GM19239 (cell line): Measurements from ENCODE around the gene PRCC.
A peak's percentile ranks its signal among the peaks of the same experiment; 100 is the strongest.

Experiments
- DNase-seq: peaks from one replicate; pipeline ENCODE4 v3.0.0; 2011; ENCODE audit warnings: low spot score; ENCODE audit not compliant: insufficient read length
- FAIRE-seq: peaks from 2 replicates; lab custom pipeline; 2011; peaks lifted over from hg19 to GRCh38; lab: Jason Lieb, UNC

The PRCC gene

DNA sequence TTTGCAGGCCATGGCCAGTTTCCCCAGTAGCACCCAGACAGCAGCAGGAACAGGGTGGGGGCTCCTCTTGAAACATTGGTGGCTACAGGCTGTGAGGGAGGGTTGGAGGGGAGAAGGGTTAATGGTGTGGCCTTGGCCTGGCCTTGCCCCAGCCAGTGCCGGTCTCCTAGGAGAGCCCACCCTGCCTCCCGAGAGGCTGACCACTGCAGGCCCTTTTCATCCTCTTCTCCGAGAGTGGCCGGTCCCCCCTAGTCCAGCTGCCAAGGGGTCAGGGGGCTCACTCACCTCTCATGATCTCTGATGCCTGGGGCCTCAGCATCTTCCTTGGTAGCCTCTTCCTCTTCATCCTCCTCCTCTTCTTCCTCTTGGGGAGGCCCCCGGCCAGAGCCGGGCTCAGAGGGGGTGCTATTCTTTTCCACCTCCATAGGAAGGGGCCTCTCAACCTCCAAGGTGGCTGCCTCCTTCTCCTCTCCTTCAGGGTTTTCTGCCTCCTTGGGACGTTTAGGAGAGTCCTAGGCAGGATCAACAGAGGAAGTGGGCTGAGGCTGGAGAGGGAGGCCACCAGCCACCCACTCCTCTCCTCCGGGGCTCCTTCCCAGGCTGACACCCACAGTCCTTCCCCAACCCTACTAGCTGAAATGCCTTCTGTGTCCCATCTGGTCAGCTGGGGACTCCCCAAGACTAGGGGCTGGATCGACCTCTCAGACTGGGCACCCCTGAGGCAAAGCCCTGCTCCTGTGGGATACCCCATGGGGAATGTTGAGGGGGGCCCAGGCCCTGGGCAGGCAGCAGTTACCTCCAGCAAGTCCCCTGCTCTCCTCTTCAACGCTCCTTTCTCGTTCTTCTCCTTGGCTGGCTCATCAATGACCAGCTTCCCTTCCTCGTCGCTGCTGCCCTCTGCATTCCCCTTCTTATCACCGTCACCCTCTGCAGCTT is 23.7 kb upstream of the PRCC start:
- no peak for FAIRE-seq
- no peak for DNase-seq

DNA sequence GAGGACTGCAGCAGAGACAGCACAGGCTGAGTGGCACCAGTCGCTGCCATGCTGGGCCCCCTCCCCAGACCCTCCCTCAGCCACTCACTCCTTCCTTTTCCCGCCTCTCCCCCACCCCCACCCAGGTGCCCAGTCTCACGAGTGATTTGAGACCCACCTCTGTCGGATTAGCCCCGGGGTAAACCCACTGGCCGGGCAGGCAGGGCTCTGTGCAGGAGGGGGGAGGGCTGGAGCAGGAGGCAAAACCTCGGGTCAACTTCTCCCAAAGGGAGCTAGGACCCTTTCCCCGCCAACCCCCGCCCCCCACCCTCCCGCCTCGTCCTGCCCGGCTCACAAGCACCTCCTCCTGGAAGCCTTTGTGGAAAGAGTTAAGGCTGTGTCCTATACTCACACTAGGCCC is 23.0 kb upstream of the PRCC start:
- DNase-seq (no peak), FAIRE-seq (no peak)

DNA sequence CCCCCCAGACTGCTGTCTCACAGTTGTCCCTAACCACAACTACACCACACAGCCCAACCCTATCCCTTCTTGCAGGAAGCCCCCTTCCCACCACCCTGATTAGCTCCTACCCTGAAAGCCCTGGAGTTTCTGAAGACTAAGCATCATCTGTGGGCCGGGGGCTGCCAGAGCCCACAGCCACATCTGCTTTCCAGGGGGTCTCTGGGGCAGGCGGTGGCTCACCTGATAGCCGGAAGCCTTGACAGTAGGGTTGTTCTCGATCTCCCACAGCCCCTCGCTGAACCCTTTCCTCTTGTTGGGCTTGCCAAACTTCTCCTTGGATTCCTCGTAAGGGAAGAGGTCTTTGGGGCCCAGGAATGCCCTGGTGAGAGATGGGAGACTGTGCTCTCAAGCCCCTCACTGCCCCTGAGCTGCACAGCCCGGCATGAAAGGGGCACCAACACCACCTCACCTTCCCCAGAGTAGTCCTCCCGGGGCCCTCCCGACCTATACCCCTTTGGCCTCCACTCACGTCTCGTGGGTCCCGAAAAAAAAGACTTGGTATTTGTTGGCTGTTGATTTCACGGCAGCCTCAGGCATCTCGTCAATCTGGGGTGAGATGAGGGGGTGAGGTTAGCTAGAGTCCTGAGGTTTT is 22.4 kb upstream of the PRCC start:
- FAIRE-seq (no peak), DNase-seq (no peak)

DNA sequence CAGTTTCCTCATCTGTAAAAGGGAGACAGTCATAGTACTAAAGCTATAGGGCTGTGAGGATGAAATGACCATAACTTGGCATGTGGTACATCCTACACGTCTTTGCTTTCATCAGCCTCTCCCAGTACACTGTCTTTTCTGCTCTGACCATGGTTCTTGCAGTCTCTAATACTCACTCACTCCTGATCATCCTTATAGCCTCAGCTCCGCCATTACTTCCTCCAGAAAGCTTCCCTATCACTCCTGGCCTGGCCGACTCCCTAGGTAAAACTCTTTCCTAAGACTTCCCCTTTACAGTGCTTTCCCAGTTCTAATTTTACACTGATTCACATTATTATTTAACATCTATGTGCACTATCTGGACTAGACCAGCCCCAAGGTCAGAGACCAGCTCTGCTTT is 21.5 kb upstream of the PRCC start:
- FAIRE-seq: no peak

DNA sequence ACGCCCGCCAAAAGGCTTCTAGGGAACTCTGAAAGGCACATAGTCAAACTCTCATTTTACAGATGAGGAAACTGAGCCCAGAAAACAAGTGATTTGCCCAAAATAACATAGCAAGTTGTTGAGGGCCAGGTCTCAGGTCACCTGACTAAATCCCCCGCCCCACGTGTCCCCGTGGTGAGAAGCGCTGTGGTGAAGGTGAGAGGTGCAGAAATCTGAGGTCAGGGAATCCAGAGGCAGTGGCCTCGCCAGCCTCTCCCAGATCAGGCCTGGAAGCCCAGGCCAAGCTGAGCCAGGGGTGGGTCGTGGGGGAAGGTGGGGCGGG is 21.0 kb upstream of the PRCC start:
- DNase-seq (no peak), FAIRE-seq (no peak)

More for the DNA sequence above, 21.5 kb upstream of the PRCC start:
- DNase-seq: no peak

DNA sequence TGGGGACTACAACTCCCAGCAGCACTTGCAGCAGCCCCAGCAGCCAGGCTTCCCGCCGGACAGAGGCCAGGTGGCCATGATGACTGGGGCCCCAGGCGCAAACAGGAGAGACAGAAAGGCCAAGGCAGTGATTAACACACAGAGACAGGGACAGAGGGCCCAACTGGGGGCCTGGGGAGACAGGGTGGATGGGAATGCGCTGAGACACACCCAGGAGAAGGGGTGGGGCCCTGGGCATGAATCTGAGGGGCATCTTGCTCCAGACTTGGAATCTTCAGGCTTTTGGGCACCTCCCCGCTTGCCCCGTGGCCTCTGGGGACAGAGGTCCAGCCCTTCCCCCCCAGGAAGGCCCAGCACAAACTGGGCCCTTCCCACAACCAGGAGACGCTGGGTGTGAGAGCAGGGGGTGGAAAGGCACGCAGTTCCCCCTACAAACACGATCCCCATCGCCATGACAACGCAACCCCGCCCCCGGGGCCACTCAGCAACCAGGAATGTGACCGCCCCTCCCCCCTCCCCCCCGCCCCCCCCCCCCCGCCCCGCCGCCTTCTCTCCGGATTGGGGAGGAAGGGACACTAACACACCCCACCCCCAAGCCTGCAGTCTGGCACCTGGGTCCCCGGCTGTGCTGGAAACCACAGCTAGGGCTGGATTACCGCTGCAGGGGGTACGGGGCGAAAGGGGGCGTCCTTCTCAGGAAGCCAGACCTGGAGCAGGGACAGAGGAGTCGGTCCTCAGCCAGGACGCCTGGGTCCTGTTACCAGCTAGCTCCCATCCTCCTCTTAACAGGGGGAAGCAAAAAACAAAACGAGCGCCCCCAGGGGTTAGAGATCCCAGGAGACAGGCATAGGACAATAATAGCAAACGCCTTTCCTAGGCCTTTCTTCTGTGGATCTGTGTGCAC is 20.4 kb upstream of the PRCC start:
- FAIRE-seq: no peak
- peak; percentile 56 for DNase-seq

DNA sequence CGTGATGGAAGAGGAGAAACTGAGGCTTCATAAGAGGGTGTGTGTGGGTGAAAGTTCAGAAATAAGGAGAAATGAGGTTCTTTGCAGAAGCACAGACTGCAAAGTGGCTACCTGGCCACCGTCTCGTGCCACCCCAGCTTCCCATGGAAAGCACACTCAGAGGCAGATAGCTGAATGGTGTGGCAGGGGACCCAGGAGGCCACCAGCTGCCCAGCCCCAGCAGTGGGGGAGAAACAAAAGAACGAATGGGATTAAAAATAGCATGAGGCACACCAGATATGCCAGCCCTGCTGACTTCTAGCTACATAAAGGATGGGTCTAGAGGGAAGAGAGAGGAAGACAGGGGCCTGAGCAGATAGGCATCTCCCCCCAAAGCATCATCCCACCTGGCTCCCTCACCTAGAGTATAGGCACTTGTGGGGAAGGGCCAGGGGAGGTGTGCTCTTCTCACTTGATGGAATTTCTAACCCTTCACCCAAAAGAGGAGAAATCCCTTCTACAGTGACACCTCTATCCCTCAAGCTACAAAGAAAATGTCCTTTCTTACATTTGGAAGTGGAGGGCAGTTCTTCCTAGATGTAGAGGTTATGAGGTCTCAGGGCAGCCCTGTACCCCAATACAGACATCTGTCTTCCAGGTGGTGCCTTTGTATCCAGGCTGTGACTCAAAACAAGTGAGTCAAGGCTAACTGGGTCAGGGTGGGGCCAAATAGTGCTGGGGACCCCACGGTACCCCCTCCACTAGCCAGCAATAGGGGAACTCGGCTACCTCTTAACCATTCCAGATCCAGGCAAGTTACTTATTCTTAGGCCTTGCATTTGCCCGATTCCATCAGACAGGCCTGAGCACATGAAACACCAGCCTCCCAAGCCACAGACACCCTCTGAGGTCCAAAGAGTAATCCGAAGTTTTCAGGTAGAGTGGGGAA is 19.3 kb upstream of the PRCC start:
- DNase-seq (no peak), FAIRE-seq (no peak)

DNA sequence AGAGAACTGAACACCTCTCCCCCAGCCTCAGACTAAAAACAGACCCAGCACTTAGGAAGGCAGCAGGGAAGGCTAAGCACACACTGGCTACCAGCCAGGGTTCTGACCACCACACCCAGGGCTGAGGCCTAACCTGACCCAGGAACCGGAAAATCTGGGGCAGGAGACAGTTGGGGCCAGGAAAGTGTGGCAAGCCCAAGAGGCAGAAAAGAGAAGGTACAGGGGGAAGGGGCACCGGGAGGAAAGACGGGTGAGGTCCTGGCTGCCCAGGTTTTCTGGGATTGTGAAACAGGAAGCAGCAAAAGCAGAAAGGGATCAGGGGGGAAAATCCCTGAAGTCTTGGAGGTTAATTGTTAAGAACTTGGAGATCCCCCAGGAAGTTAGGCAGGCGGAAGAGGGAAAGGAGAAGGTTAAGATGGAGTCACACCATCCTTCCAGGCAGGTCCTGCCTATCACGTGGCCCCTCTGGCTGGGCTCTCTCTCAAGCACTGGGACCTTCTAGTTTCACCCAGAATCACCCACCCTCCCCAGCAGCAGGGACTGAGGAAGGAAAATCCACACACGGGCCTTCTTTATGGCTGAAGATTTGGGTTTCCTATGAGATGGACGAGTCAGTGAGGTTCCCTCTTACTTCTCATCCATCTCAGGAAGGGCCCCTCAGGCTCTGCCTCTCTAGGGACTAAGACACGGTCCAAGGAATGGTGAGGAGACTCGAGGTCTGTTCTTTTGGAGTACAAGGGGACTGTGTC is 18.5 kb upstream of the PRCC start:
- FAIRE-seq (peak; percentile 77), DNase-seq (no peak)

DNA sequence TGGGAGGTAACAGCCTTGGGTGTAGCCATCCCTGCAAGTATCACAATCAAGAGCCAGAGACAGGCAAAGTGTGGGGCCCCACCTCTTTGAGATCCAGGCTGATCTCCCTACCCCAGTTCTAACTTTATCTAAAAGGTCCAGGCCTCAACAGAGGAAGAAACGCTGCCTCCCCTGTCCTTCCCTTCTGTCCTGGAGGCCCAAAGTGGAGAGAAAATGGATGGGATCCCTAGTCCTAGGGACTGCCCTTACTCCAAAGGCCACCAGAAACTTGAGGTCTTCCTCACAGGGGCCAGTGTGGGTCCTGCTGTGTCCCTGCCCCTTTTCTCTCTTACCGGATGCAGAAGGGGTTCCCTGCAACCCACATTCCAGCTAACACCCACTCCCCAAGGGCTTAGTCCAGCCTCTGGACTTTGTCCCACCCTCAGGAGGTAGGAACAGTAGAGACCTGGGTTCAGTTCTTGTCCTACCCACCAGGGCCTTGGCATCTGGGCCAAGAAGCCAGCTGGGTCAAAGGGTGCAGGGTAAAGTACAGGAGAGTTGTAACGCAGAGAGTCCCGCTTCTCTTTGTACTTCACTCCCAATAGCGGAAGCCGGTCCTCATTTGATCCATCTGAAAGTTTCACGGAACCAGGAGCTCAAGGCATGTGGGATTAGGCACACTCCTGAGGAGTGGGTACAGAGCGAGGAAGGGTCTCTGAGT is 17.8 kb upstream of the PRCC start:
- FAIRE-seq (no peak), DNase-seq (no peak)

DNA sequence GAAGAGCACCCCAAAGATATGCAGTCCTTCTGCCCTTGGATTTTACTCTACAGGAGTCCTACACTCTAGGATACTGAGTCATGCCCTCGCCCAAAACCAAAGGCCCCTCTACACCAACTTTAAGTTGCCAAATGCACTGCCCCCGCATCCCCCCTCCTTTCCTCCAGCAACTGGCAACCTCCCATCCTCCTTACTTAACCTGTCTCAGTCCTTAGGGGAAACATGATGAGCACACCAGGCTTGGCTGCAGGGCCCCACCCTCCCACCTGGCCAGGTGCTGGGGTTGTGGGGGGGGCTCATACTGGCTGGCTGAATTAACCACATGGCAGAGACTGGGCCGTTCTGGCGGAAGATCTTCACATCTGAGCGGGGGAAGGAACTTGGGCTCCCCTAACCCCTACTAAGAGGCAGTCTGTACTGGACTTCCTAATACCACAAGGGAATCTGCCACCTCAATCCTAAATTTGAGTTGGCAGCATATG is 17.1 kb upstream of the PRCC start:
- FAIRE-seq (peak; percentile 48), DNase-seq (no peak)

DNA sequence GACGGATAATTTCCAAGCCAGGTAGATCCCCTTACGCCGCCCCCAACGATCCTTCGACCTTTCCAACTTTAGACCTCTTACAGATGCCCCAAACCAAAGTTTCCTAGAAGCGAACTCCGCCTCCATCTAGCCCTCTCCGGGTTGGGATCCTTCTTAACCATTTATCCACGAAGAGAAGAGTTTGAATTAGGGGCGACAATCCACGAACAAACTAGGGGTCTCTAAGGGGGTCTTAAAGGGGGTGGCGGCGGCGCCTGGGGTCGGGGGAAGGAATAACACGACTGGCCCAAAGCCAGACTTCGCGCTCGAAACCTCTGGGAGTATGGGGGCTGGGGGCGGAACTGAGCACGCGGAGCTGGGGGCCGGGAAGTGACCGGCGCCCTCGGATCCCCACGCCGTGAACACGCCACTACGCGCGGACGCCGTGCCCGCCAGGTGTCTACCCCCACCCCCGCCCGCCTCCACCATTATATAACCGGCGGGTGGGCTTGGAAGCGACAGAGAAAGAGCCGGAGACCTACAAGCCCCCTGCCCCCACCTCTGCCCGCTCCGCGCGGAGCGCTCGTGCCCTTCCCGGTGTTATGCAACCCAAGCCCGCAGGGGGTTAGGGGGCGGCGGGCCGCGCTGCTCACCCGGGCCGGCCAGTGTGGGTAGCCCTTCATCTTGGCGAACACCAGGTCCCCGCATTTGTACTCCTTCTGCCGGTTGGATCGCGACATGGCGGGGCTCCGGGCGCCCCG is 16.5 kb upstream of the PRCC start:
- DNase-seq: no peak

DNA sequence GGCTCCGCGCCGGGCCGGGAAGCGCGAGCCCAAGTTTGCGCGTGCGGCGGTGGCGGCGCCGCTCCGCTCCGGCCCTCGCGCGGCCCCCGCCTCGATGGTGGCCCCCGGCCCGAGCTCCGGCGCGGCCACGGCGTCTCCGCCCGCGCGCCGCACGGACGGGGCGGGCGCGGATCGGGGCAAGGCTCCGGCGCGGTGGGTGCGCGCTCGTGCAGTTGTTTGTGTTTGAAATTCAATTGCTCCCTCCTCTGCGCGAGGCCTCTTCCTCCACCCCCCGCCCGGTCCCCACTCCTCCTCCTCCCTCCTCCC is 15.9 kb upstream of the PRCC start, which contains the start of gene HDGF:
Gene HDGF (minus strand): TSS at position 225 of the 306 bp plus-strand sequence. CDS start 246 bp downstream, outside the sequence.
- DNase-seq (no peak), FAIRE-seq (no peak)

More for the DNA sequence above, 16.5 kb upstream of the PRCC start:
- FAIRE-seq: no peak

DNA sequence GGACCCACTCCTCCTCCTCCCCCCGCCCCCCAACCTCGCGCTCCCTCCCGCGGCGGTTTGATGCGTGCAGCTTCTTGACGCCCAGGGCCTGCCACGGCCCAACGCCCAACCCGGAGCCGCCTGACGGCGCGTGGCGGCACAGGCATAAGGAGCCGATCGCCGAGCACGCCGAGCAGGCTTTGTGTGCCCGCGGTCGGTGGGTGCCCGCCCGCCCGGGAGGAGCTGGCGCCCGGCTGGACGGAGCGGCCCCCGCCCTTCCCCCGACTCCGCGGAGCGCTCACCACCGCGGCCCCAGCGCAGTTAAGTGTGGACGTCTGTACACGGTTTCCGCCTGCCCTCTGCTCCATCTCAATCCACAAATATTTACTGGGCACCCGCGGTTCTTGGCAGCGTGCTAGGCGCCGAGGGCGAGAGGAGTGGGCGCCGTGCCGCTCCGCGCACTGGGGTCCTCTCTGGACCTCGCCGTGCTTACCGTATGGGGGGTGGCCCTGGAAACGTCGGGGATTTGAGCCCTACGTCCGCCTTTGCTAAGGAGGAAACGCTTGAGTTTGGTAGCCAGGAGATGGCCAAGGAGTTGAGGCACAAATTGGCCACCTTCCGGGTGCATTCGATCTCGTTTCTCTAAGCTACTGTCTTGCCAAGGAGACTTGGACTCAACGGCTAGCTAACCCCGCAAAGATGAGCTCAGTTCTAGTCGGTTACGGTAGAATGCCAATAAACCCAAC is 15.4 kb upstream of the PRCC start:
- FAIRE-seq (no peak), DNase-seq (peak; percentile 96)

DNA sequence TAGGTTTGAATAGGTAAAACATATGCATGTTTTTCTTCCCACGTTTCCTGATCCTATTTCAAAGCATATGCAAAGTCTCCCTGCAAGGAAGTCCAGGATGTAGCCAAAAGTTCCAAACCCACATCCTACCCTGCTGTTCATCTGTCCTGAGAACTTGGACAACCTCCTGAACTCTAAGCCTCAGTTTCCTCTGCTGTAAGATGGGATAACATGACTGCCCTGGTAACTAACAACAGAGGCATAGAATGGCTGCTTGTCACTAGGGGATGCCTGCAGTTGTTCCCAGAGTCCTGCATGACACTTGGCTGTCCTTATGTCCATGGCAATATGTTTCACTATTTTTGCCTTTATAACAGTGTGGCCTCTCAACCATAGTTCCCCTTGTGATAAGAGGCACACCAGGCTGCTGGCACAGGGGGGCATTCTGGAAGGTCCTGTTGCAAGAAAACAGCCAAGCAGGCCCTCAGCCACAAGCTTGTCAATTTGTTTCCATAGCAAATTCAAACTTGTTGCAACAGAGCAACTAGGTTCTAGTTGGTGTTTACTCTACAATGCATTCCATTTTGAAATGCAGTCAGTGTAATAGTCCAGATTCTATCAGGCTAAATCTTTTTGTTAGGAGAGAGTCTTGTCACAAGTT is 14.4 kb upstream of the PRCC start:
- DNase-seq (no peak), FAIRE-seq (no peak)

DNA sequence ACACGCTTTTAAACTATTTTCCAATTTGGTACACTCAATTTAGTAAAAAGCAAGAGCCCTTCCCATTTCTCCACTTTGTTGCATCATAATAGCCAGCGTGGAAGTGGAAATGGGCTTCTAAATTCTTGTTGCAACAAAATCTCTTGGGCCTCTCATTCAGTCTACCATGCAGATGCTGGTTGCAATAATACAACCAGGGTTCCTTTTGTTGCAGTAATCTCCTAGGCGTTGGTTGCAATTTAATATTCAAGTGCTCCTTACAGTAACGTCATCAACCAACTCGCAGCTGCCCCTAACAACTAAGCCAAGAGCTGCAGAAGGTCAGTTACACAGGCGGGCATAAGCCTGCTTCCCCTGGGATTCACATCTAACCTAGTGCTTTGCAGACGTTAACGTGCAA is 13.1 kb upstream of the PRCC start:
- DNase-seq: no peak

DNA sequence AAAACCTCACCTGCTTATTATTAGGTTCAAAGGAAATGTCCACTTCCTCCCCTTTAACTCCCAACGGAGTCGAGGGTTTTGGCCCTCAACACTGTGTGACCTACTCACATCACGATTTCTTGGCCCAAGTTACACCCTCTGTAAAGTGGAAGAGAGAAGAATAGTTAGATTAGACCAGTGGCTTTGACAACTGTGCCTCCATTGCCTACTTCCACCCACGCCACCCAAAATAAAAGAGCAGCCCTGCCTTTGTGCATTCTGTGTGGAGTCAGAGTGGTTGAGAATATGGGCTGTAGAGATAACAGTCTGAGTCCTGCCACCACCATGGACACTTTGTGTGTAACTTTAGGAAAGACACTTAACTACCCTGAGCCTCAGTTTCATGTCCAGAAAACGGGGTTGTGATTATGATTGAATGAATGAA is 11.8 kb upstream of the PRCC start:
- DNase-seq (no peak), FAIRE-seq (no peak)

More for the DNA sequence above, 13.1 kb upstream of the PRCC start:
- no peak for FAIRE-seq
